Mucosa of stomach (tissue), 1 donor: Measurements from ENCODE around the gene NSD1.

ENCODE experiments used
- H3K27me3 ChIP-seq: one replicate; pipeline ENCODE4 v1.7.0; 2013; ENCODE audit warnings: mild to moderate bottlenecking, low read length; ENCODE audit not compliant: control insufficient read depth, insufficient read depth
- H3K36me3 ChIP-seq: one replicate; pipeline ENCODE4 v1.7.0; 2013; ENCODE audit warnings: low read length; ENCODE audit not compliant: control insufficient read depth, insufficient read depth
- H3K4me1 ChIP-seq: one replicate; pipeline ENCODE4 v1.7.0; 2013; ENCODE audit warnings: mild to moderate bottlenecking, low read length; ENCODE audit not compliant: control insufficient read depth, insufficient read depth
- H3K4me3 ChIP-seq: one replicate; pipeline ENCODE4 v1.7.0; 2013; ENCODE audit warnings: low read length
- H3K9ac ChIP-seq: one replicate; pipeline ENCODE4 v1.7.0; 2013; ENCODE audit warnings: mild to moderate bottlenecking, low read length, moderate library complexity
- H3K9me3 ChIP-seq: one replicate; pipeline ENCODE4 v1.7.0; 2013; ENCODE audit warnings: mild to moderate bottlenecking, low read length, moderate library complexity; ENCODE audit not compliant: control insufficient read depth
- donor health status: Pancreatic carcinoma.

The NSD1 gene

GRCh38 chr5:177093082-177093712 is 40.4 kb upstream of the NSD1 start:
- no peaks in the 10 kb centered on the region for H3K36me3 ChIP-seq
- H3K4me1 ChIP-seq = peaks cover 20% of the 10 kb centered on the region

GRCh38 chr5:177093803-177094202 is 39.8 kb upstream of the NSD1 start:
- H3K36me3 ChIP-seq = no peaks in the 10 kb centered on the region
- no peak overlapping the region for H3K4me3 ChIP-seq
- peaks cover 19% of the 10 kb centered on the region for H3K4me1 ChIP-seq
- no peaks in the 10 kb centered on the region for H3K9me3 ChIP-seq
- no peak overlapping the region for H3K9ac ChIP-seq
- H3K27me3 ChIP-seq = no peaks in the 10 kb centered on the region

More at GRCh38 chr5:177093082-177093712, 40.4 kb upstream of the NSD1 start:
- H3K9me3 ChIP-seq = no peaks in the 10 kb centered on the region
- no peaks in the 10 kb centered on the region for H3K27me3 ChIP-seq
- H3K4me3 ChIP-seq = no peak overlapping the region
- no peak overlapping the region for H3K9ac ChIP-seq

DNA sequence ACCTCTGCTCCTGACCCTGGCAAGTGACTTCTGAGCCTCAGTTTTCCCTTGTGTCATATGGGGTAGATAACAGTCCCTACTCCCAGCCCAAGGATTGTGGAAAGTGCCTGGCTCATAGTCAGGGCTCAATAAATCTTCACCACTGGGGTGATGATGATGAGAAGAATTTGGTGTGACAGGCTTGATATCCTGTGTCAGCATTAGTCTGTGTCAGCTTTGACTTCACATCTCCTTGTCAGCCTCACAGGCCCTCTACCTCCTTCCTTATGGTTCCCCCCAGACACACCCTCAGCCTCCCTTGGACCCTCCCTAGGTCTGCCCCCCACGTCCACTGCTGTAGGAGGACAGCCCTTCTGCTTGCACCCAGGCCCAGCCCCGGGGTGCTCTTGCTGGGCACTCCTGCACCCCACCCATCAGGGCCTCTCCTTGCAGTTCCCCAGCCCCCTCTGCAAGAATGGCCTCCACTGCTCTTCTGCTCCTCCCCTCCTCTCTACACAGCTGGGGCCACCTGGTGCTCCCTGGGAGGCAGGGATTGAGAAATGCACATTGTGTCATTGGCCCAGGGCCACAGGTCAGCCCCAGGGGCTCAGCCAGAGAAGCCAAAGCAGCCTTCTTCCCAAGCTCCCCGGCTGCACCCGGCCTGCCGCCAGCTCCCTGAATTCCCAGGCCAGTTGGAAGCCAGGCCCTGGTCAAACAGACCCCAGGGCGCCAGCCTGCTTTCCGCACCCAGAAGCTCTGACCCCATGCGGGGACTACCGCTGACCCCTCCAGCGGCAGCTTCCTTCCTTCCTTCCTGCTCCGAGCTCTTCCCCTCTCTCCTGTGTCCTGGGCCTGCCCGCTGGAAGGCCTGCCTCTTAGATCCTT is 39.1 kb upstream of the NSD1 start:
- peaks cover 22% of the 10 kb centered on the region for H3K4me1 ChIP-seq
- H3K36me3 ChIP-seq = no peaks in the 10 kb centered on the region
- H3K27me3 ChIP-seq = no peaks in the 10 kb centered on the region
- H3K9ac ChIP-seq = no peak overlapping the region
- H3K9me3 ChIP-seq = no peaks in the 10 kb centered on the region
- no peak overlapping the region for H3K4me3 ChIP-seq

DNA sequence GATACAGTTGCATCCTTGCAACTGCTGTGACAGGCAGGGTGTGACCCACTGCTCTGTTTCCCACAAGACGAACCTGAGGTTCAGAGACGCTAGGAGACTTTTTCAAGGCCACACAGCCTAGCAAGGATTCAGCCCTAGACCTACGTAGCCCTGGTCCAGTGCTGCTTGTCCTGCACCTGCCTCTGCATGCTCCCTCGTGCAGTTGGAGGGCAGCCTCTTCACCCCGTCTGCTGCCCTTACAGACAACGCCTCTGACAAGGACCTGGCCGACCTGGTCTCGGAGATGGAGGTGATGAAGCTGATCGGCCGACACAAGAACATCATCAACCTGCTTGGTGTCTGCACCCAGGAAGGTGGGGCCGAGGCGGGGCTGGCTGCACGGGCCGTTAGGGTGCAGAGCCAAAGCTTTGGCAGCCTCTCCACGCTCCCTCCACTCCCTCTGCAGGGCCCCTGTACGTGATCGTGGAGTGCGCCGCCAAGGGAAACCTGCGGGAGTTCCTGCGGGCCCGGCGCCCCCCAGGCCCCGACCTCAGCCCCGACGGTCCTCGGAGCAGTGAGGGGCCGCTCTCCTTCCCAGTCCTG is 38.4 kb upstream of the NSD1 start:
- H3K27me3 ChIP-seq = no peaks in the 10 kb centered on the region
- peaks cover 16% of the 10 kb centered on the region for H3K4me1 ChIP-seq
- H3K36me3 ChIP-seq = no peaks in the 10 kb centered on the region

DNA sequence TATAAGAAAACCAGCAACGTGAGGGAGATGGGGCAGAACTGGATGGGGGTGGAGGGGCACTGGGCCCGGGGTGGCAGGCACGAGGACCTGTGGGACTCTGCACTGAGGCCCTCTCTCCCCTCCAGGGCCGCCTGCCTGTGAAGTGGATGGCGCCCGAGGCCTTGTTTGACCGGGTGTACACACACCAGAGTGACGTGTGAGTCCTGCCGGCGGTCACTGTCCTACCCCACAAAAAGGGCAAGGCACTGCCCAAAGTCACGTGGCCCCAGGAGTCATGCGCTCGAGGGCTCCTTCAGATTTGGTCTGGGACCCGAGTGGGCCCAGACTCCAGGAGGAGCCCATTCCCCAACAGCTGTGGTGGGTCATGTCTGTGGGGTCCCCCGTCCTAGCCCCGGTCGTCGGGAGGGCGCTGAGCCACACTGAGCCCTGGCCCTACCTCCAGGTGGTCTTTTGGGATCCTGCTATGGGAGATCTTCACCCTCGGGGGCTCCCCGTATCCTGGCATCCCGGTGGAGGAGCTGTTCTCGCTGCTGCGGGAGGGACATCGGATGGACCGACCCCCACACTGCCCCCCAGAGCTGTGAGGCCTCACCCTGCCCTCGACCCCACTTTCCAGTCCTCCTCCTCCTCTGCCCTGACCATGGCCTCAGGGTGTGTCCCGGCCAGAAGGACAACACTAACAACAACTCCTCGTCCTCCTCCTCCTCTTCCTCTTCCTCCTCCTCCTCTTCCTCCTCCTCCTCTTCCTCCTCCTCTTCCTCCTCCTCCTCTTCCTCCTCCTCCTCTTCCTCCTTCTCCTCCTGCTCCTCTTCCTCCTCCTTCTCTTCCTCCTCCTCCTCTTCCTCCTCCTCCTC is 37.2 kb upstream of the NSD1 start:
- Histone ChIP-seq H3K4me1 (peaks cover 15% of the 10 kb centered on the region), H3K36me3 (no peaks in the 10 kb centered on the region), H3K9me3 (no peaks in the 10 kb centered on the region), H3K27me3 (no peaks in the 10 kb centered on the region), H3K9ac (no peak overlapping the region), H3K4me3 (no peak overlapping the region)

More for the DNA sequence above, 38.4 kb upstream of the NSD1 start:
- Histone ChIP-seq H3K9me3 (no peaks in the 10 kb centered on the region), H3K9ac (no peak overlapping the region), H3K4me3 (no peak overlapping the region)

- Histone ChIP-seq H3K4me3 (no peak overlapping the region), H3K27me3 (no peaks in the 10 kb centered on the region), H3K9me3 (no peaks in the 10 kb centered on the region), H3K36me3 (no peaks in the 10 kb centered on the region), H3K9ac (no peak overlapping the region), H3K4me1 (peaks cover 15% of the 10 kb centered on the region)
Measured at GRCh38 chr5:177097016-177097985, 36.3 kb upstream of the NSD1 start.

DNA sequence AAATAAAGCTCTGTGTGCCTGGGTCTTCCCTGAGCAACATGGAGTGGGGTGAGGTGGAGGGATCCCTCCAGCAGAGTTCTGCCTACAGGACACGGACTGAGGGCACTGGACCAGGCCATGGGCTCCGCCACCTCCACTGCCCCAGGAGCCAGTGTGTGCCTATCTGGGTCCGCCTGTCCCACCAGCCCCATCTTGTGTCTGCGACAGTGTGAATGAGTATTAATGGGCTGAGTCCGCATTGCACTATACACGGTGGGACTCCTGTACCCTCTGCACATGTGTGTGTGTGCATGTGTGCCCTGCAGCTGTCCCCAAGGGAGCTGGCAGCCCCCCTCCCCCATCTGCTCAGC is 35.5 kb upstream of the NSD1 start:
- Histone ChIP-seq H3K9me3 (no peaks in the 10 kb centered on the region), H3K4me3 (no peak overlapping the region), H3K9ac (no peak overlapping the region), H3K27me3 (no peaks in the 10 kb centered on the region), H3K36me3 (no peaks in the 10 kb centered on the region), H3K4me1 (peaks cover 15% of the 10 kb centered on the region)

DNA sequence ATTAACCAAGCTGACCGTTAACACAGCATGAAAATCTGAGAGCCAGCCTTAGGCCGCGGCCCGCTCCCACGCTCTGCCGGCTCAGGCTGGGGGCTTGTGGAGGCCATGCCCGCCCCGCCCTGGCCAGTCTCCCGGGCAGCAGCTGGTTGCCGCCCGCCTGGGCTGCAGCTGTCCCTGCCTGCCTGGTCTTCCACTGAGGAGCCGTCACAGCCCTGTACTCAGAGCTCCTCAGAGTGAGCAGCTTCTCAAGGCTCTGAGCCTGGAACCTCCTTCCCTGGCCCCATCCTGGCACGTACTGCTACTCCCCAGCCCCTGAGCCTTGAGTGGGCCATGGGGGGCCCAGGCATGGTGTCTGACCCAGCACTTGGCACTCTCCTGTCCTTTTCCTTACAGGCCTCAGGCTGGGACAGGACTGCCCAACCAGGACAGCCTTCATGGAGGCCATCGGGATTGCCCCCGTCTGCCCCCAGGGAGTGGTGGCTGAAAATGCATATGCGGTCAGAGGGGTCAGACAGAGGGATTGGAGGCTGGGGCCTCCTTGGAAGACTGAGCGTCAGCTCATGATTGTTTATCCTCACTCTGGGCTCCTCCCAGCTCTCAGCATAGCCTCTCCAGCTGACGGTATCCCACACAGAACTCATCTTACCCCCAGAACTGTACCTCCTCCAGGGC is 35.0 kb upstream of the NSD1 start:
- Histone ChIP-seq H3K9me3 (no peaks in the 10 kb centered on the region), H3K36me3 (no peaks in the 10 kb centered on the region), H3K9ac (no peak overlapping the region), H3K4me3 (no peak overlapping the region), H3K4me1 (peaks cover 15% of the 10 kb centered on the region), H3K27me3 (no peaks in the 10 kb centered on the region)

DNA sequence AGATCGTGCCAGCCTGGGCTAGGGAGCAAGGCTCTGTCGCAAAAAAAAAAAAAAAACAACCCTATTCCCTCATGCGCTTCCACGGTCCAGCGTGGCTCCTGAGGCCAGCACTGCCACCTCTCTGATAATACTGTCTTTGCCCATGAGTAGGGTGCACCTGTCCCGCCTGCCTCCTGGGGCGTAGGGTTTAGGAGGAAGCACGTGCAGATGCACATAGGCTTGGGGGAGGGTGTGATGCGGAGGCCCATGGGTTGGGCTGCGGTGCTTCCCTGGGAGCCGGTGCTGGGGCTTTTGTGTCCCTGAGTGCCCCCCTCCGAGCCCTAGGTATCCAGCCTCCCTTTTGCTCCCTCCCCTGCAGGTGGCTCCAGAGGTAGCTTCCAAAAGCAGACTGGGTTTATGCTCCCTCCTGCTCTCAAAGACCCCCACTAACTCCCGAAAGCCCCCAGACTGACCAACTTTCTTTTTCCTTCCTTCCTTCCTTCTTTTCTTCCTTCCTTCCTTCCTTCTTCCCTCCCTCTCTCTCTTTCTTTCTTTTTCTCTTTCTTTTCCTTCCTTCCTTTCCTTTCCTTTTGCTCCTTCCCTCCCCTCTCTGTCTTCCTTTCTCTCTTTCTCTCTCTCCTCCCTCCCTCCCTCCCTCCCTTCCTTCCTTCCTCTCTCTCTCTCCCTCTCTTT is 34.0 kb upstream of the NSD1 start:
- no peaks in the 10 kb centered on the region for H3K27me3 ChIP-seq
- peak overlapping the region; percentile 8 for H3K9ac ChIP-seq
- H3K9me3 ChIP-seq = no peaks in the 10 kb centered on the region
- H3K4me1 ChIP-seq = peaks cover 15% of the 10 kb centered on the region
- no peak overlapping the region for H3K4me3 ChIP-seq
- H3K36me3 ChIP-seq = no peaks in the 10 kb centered on the region

- Histone ChIP-seq H3K9ac (no peak overlapping the region), H3K9me3 (no peaks in the 10 kb centered on the region), H3K4me3 (no peak overlapping the region), H3K36me3 (no peaks in the 10 kb centered on the region), H3K4me1 (peaks cover 15% of the 10 kb centered on the region), H3K27me3 (no peaks in the 10 kb centered on the region)
Measured at GRCh38 chr5:177100714-177101121, 32.9 kb upstream of the NSD1 start.
